ENCODE measurements around the gene LRP2BP. TPM values are rescaled to one million over a fixed set of nuclear protein-coding genes. Genes with fewer than 3 reads are reported as not detected.

LRP2BP gene
- 0.26 TPM in 1 of 2 replicates, not detected in the other for total RNA-seq (2014; rRNA removed; shearing (Covaris generic); ENCODE audit: low replicate concordance)

DNA sequence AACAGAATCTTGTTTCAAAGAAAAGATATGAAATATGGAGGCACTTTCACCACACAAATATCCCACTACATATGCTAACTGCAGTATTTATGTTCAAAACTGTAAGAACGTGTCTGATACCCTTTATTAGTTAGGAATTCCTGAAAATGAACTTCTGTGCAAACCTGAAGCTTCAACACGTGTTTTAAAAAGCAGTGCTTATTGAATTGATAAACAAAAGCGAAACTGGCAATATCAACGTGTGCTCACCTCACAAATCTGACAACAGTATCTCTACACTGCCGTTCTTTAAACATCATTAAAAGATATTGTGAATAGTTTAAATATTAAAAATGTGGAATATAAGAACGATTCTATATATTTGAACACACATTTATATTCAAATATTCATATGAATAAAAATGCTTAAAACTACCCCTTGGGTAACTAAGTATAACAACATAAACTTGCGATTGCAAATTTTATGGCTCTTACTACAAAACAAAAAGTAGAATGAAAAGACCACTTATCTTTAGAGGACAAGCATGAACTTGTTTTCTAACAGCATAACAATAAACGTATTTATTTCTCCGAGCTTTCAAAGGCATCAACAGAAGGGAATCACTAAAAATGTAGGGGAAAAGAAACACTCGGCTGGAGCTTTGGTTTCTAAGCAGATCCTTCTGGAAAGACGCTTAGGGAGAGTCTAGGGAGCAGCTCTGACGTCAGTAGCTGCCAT, at the start of gene LRP2BP:
Gene LRP2BP, minus strand, starts transcription at position 687 of the 718 bp plus-strand sequence. CDS start 17,738 bp downstream, outside the sequence.
- H2AFZ ChIP-seq (ENCODE audit: low read length), result peak within 1 kb of the TSS; percentile 40; the same call in 1 of the 2 replicates
- peaks cover 5% of the 10 kb centered on the region; the same call in 1 of the 2 replicates for H3K36me3 ChIP-seq (ENCODE audit: insufficient read depth, low read length)
- peak; percentile 56 for DNase-seq
- H3K4me1 ChIP-seq (ENCODE audit: low read length), result peaks cover 57% of the 10 kb centered on the region
- peak within 1 kb of the TSS; percentile 76 for H3K9ac ChIP-seq (ENCODE audit: low read length)
- no peaks in the 10 kb centered on the region; the same call in 1 of the 2 replicates for H3K79me2 ChIP-seq (ENCODE audit: low read length)
- H3K27me3 ChIP-seq (ENCODE audit: low read length), result no peaks in the 10 kb centered on the region
- peak within 1 kb of the TSS; percentile 74 for H3K4me3 ChIP-seq (ENCODE audit: low read length)
- no peaks in the 10 kb centered on the region for H3K9me2 ChIP-seq (replicated peaks; ENCODE audit: insufficient read depth, low read length)
- H4K20me1 ChIP-seq (ENCODE audit: insufficient read depth, low read depth, low read length), result no peaks in the 10 kb centered on the region
- no peaks in the 10 kb centered on the region for H3K9me3 ChIP-seq (ENCODE audit: low read length)
- H3K27ac ChIP-seq (ENCODE audit: low read length), result peak within 1 kb of the TSS; percentile 85
- peak within 1 kb of the TSS; percentile 92 for H3K4me2 ChIP-seq (ENCODE audit: low read depth, low read length, poor library complexity, severe bottlenecking)

DNA sequence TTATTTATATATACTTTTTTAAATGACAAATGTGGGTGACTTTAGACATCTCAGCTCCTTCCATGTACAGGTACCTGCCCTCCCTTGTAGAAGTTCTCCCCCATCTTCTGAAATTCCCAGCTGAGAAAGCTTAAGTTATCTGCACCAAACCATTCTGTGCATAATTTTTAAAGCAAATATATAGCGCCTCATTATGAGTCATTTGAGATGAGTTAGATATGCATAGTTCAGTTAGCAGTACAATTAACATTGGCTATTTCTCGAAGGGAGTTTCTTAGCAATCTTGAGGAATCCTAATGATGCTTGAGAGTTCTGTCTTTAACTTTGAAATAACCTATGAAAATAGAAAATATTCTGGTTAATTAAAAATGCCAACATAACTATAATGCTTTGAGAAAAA, 49.5 kb upstream of the LRP2BP start:
- Histone ChIP-seq H3K9me3 (ENCODE audit: low read length) (no peaks in the 10 kb centered on the region), H3K36me3 (ENCODE audit: insufficient read depth, low read length) (no peaks in the 10 kb centered on the region), H3K79me2 (ENCODE audit: low read length) (no peaks in the 10 kb centered on the region), H3K4me1 (ENCODE audit: low read length) (no peaks in the 10 kb centered on the region), H2AFZ (ENCODE audit: low read length) (no peak overlapping the region), H3K9me2 (replicated peaks; ENCODE audit: insufficient read depth, low read length) (no peaks in the 10 kb centered on the region), H3K27ac (ENCODE audit: low read length) (no peak overlapping the region), H3K4me2 (ENCODE audit: low read depth, low read length, poor library complexity, severe bottlenecking) (no peak overlapping the region), H3K27me3 (ENCODE audit: low read length) (no peaks in the 10 kb centered on the region), H3K4me3 (ENCODE audit: low read length) (no peak overlapping the region), H4K20me1 (ENCODE audit: insufficient read depth, low read depth, low read length) (no peaks in the 10 kb centered on the region), H3K9ac (ENCODE audit: low read length) (no peak overlapping the region)
- no peak for DNase-seq

DNA sequence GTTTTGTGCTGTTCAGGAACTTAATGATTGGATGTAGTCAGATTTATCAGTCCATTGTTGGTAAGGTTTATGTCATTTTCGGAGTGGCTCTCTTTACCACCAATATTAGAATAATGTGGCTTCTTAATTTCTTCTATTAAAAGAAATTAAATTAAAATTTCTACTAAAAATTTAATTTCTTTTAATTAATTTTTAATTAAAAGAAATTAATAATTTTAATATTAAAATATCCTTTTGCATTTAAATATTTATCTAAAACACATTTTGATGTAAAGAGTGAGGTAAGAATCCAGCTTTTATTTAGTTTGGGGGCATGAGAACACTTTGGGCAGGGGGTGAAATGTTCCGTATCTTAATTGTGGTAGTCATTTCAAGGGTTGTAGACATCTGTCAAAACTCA, 45.8 kb upstream of the LRP2BP start:
- Histone ChIP-seq H4K20me1 (ENCODE audit: insufficient read depth, low read depth, low read length) (no peaks in the 10 kb centered on the region), H3K9me2 (replicated peaks; ENCODE audit: insufficient read depth, low read length) (no peaks in the 10 kb centered on the region), H3K36me3 (ENCODE audit: insufficient read depth, low read length) (no peaks in the 10 kb centered on the region), H3K4me2 (ENCODE audit: low read depth, low read length, poor library complexity, severe bottlenecking) (no peak overlapping the region), H3K27ac (ENCODE audit: low read length) (no peak overlapping the region), H3K9ac (ENCODE audit: low read length) (no peak overlapping the region), H3K4me3 (ENCODE audit: low read length) (no peak overlapping the region), H3K9me3 (ENCODE audit: low read length) (no peaks in the 10 kb centered on the region), H2AFZ (ENCODE audit: low read length) (no peak overlapping the region), H3K4me1 (ENCODE audit: low read length) (no peaks in the 10 kb centered on the region), H3K27me3 (ENCODE audit: low read length) (no peaks in the 10 kb centered on the region), H3K79me2 (ENCODE audit: low read length) (no peaks in the 10 kb centered on the region)
- no peak for DNase-seq

DNA sequence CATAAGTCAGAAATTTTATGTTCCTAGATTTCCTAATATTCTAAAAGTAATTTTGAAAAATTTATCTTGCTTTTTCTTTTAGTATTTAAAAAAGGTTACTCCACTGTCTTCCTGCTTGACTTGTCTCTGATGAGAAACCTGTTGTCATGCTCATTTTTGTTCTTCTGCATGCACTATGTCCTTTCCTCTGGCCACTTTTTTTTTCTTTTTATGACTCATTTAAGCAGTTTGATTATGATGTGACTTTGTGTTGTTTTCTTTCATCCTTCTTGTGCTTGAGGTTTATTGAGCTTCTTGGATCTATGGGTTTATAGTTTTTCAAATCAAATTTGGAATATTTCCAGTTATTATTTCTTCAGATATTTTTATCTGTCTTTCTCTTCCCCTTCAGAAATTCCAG, 42.1 kb upstream of the LRP2BP start:
- H3K36me3 ChIP-seq (ENCODE audit: insufficient read depth, low read length), result no peaks in the 10 kb centered on the region
- H3K27me3 ChIP-seq (ENCODE audit: low read length), result no peaks in the 10 kb centered on the region
- H3K9me2 ChIP-seq (replicated peaks; ENCODE audit: insufficient read depth, low read length), result no peaks in the 10 kb centered on the region
- no peaks in the 10 kb centered on the region for H3K79me2 ChIP-seq (ENCODE audit: low read length)
- no peaks in the 10 kb centered on the region for H4K20me1 ChIP-seq (ENCODE audit: insufficient read depth, low read depth, low read length)
- no peak overlapping the region for H3K4me3 ChIP-seq (ENCODE audit: low read length)
- DNase-seq, result no peak
- no peak overlapping the region for H3K9ac ChIP-seq (ENCODE audit: low read length)
- no peaks in the 10 kb centered on the region for H3K9me3 ChIP-seq (ENCODE audit: low read length)
- H3K27ac ChIP-seq (ENCODE audit: low read length), result no peak overlapping the region
- no peaks in the 10 kb centered on the region for H3K4me1 ChIP-seq (ENCODE audit: low read length)
- no peak overlapping the region for H3K4me2 ChIP-seq (ENCODE audit: low read depth, low read length, poor library complexity, severe bottlenecking)
- H2AFZ ChIP-seq (ENCODE audit: low read length), result no peak overlapping the region

DNA sequence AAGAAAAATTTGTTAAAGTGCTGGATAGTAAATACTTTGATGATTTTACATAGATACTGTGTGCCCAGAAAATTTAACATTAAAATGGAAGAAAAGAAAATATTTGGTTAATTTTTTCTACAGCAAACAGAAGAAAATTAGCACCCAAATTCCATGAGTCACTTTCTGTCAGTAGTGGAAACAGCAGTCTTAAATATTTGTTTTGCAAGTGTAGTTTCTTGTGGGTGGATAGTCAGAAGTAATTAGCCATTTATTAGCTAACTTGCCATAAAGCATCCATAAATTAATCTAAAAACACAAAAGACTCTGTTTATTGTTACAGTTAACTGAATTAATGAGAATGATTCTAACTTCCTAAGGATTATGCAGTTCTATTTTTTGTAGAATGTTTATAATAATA, 39.7 kb upstream of the LRP2BP start:
- DNase-seq, result no peak
- Histone ChIP-seq H3K9me2 (replicated peaks; ENCODE audit: insufficient read depth, low read length) (no peaks in the 10 kb centered on the region), H3K27ac (ENCODE audit: low read length) (no peak overlapping the region), H2AFZ (ENCODE audit: low read length) (no peak overlapping the region), H3K36me3 (ENCODE audit: insufficient read depth, low read length) (no peaks in the 10 kb centered on the region), H3K4me3 (ENCODE audit: low read length) (no peak overlapping the region), H3K9me3 (ENCODE audit: low read length) (no peaks in the 10 kb centered on the region), H3K79me2 (ENCODE audit: low read length) (no peaks in the 10 kb centered on the region), H3K4me1 (ENCODE audit: low read length) (no peaks in the 10 kb centered on the region), H3K9ac (ENCODE audit: low read length) (no peak overlapping the region), H3K4me2 (ENCODE audit: low read depth, low read length, poor library complexity, severe bottlenecking) (no peak overlapping the region), H3K27me3 (ENCODE audit: low read length) (no peaks in the 10 kb centered on the region), H4K20me1 (ENCODE audit: insufficient read depth, low read depth, low read length) (no peaks in the 10 kb centered on the region)

DNA sequence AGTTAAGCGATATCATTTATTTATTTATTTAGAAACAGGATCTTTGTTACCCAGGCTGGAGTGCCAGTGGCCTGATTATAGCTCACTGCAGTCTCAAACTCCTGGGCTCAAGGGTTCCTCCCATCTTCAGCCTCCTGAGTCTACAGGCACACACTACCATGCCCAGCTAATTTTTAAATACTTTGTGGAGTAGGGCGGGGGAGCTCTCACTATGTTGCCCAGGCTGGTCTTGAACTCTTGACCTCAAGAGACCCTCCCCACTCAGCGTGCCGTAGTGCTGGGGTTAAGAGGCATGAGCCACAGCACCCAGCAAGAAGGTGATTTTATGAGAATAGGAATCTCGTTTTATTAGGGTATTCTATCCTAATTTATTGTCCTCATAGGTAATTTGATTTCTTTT, 33.9 kb upstream of the LRP2BP start:
- peaks cover 9% of the 10 kb centered on the region for H3K4me1 ChIP-seq (ENCODE audit: low read length)
- H3K27ac ChIP-seq (ENCODE audit: low read length), result no peak overlapping the region
- no peak overlapping the region for H3K4me3 ChIP-seq (ENCODE audit: low read length)
- peaks cover 7% of the 10 kb centered on the region; the same call in 1 of the 2 replicates for H3K79me2 ChIP-seq (ENCODE audit: low read length)
- DNase-seq, result no peak
- H3K9me2 ChIP-seq (replicated peaks; ENCODE audit: insufficient read depth, low read length), result no peaks in the 10 kb centered on the region
- H4K20me1 ChIP-seq (ENCODE audit: insufficient read depth, low read depth, low read length), result no peaks in the 10 kb centered on the region
- H2AFZ ChIP-seq (ENCODE audit: low read length), result no peak overlapping the region
- no peaks in the 10 kb centered on the region for H3K36me3 ChIP-seq (ENCODE audit: insufficient read depth, low read length)
- no peak overlapping the region for H3K4me2 ChIP-seq (ENCODE audit: low read depth, low read length, poor library complexity, severe bottlenecking)
- no peaks in the 10 kb centered on the region for H3K9me3 ChIP-seq (ENCODE audit: low read length)
- H3K27me3 ChIP-seq (ENCODE audit: low read length), result no peaks in the 10 kb centered on the region
- H3K9ac ChIP-seq (ENCODE audit: low read length), result no peak overlapping the region

DNA sequence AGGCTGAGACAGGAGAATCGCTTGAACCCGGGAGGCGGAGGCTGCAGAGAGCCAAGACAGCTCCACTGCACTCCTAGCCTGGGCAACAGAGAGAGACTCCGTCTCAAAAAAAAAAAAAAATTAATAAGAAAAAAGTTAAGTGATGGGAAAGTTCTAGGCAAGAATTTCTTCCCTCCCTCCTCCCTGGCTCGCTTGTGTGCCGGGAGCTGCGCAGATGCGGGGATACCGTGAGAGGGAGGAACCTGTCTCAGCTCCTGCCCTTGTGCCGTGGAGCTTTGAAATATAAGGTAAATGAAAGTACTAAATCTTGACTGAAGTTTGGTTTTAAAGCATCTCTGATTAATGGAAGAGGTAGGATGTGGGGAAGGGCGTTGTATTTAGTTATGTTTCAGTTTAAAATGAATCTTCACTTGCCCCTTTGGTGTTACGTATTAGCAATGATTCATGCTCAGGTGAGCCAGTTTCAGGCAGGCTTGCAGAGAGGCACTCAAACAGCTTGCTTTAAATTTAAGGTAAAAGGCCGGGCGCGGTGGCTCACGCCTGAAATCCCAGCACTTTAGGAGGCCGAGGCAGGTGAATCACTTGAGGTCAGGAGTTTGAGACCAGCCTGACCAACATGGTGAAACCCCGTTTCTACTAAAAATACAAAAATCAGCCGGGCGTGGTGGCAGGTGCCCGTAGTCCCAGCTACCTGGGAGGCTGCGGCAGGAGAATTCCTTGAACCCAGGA, 31.4 kb upstream of the LRP2BP start:
- DNase-seq, result no peak
- no peak overlapping the region for H3K9ac ChIP-seq (ENCODE audit: low read length)

DNA sequence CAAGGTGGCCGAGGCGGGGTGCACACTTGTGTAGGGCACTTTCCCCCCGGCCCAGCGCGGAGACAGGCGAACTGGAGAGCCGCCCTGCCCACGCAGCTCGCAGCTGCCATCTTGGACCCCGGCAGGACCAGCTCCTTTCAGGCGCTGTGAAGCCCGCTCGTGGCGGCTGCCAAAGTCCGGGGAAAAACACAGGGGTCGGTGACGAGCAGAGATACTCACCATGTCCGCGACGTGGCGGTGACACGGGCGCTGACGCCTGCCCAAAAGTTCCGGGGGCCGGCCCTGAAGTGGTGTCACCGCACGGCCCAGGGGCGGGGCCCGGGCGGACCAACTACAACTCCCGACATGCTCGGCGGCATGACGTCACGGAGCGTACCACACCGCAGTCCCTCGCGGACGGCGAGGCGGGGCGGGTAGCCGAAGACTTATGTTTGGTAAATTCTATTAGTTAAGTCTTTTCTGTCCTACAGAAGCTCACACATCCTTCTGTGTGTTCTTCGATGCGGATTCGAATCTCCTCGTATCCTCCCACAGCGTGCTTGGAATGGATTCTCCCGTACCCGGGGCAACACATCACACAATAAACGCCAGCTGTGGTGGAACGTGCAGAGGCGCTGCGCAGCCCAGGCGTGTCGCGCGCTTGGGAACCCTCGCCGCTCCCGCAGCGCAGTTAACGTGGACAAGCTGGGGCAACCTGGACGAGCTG, 30.1 kb upstream of the LRP2BP start, which contains the start of gene UFSP2:
Gene UFSP2, minus strand, starts transcription at position 318 of the 706 bp plus-strand sequence. Its CDS starts 96 bp downstream, at position 222.
- Histone ChIP-seq H3K27ac (ENCODE audit: low read length) (0 out of 2 replicates have a peak within 1 kb of the TSS, but pooled peaks have one; percentile 51), H3K9ac (ENCODE audit: low read length) (peak within 1 kb of the TSS; percentile 75), H4K20me1 (ENCODE audit: insufficient read depth, low read depth, low read length) (no peaks in the 10 kb centered on the region), H3K9me3 (ENCODE audit: low read length) (no peaks in the 10 kb centered on the region), H2AFZ (ENCODE audit: low read length) (peak within 1 kb of the TSS; percentile 94), H3K4me1 (ENCODE audit: low read length) (peaks cover 11% of the 10 kb centered on the region), H3K9me2 (replicated peaks; ENCODE audit: insufficient read depth, low read length) (no peaks in the 10 kb centered on the region), H3K36me3 (ENCODE audit: insufficient read depth, low read length) (no peaks in the 10 kb centered on the region), H3K4me2 (ENCODE audit: low read depth, low read length, poor library complexity, severe bottlenecking) (peak within 1 kb of the TSS; percentile 79), H3K4me3 (ENCODE audit: low read length) (peak within 1 kb of the TSS; percentile 84), H3K79me2 (ENCODE audit: low read length) (peaks cover 10% of the 10 kb centered on the region; the same call in 1 of the 2 replicates), H3K27me3 (ENCODE audit: low read length) (no peaks in the 10 kb centered on the region)
- DNase-seq, result peak; percentile 90

More for the DNA sequence above, 31.4 kb upstream of the LRP2BP start:
- Histone ChIP-seq H3K27ac (ENCODE audit: low read length) (no peak overlapping the region), H3K36me3 (ENCODE audit: insufficient read depth, low read length) (no peaks in the 10 kb centered on the region), H3K9me2 (replicated peaks; ENCODE audit: insufficient read depth, low read length) (no peaks in the 10 kb centered on the region), H3K4me1 (ENCODE audit: low read length) (peaks cover 11% of the 10 kb centered on the region), H3K9me3 (ENCODE audit: low read length) (no peaks in the 10 kb centered on the region), H4K20me1 (ENCODE audit: insufficient read depth, low read depth, low read length) (no peaks in the 10 kb centered on the region), H3K4me2 (ENCODE audit: low read depth, low read length, poor library complexity, severe bottlenecking) (no peak overlapping the region), H2AFZ (ENCODE audit: low read length) (no peak overlapping the region), H3K79me2 (ENCODE audit: low read length) (peaks cover 10% of the 10 kb centered on the region; the same call in 1 of the 2 replicates), H3K4me3 (ENCODE audit: low read length) (no peak overlapping the region), H3K27me3 (ENCODE audit: low read length) (no peaks in the 10 kb centered on the region)
